Ishikawa (cell line): ENCODE measurements around the gene GPR15LG.

Experiments
- CEBPB ChIP-seq: IDR thresholded peaks from 2 replicates; pipeline ENCODE4 v1.6.1; 2012
- CREB1 ChIP-seq: IDR thresholded peaks from 2 replicates; pipeline ENCODE4 v1.6.1; 2012; ENCODE audit warnings: low read depth
- EGR1 ChIP-seq: IDR thresholded peaks from 2 replicates; pipeline ENCODE4 v1.6.1; 2012
- EP300 ChIP-seq: IDR thresholded peaks from 2 replicates; pipeline ENCODE4 v1.6.1; 2012; ENCODE audit warnings: borderline replicate concordance
- FOXM1 ChIP-seq: IDR thresholded peaks from 2 replicates; pipeline ENCODE4 v1.6.1; 2012; ENCODE audit warnings: low read depth, borderline replicate concordance
- MAX ChIP-seq: IDR thresholded peaks from 2 replicates; pipeline ENCODE4 v1.6.1; 2012
- NFIC ChIP-seq: IDR thresholded peaks from 2 replicates; pipeline ENCODE4 v1.6.1; 2012
- RAD21 ChIP-seq: IDR thresholded peaks from 2 replicates; pipeline ENCODE4 v1.6.1; 2012; ENCODE audit warnings: low read depth
- TAF1 ChIP-seq: IDR thresholded peaks from 2 replicates; pipeline ENCODE4 v1.6.1; 2012; ENCODE audit warnings: low read depth, mild to moderate bottlenecking
- TCF12 ChIP-seq: IDR thresholded peaks from 2 replicates; pipeline ENCODE4 v1.6.1; 2012; ENCODE audit warnings: low read depth
- TEAD4 ChIP-seq: IDR thresholded peaks from 2 replicates; pipeline ENCODE4 v1.6.1; 2012
- YY1 ChIP-seq: IDR thresholded peaks from 2 replicates; pipeline ENCODE4 v1.6.1; 2012; ENCODE audit warnings: low read depth
- ZBTB7A ChIP-seq: IDR thresholded peaks from 2 replicates; pipeline ENCODE4 v1.6.1; 2012; ENCODE audit warnings: low read depth
- TF ChIP-seq, protein P1 (sequence below): IDR thresholded peaks from 2 replicates; pipeline ENCODE4 v1.6.1; 2012
- TF ChIP-seq, protein P2 (sequence below): IDR thresholded peaks from 2 replicates; pipeline ENCODE4 v1.6.1; 2012; ENCODE audit warnings: low read depth, mild to moderate bottlenecking

The GPR15LG gene

DNA sequence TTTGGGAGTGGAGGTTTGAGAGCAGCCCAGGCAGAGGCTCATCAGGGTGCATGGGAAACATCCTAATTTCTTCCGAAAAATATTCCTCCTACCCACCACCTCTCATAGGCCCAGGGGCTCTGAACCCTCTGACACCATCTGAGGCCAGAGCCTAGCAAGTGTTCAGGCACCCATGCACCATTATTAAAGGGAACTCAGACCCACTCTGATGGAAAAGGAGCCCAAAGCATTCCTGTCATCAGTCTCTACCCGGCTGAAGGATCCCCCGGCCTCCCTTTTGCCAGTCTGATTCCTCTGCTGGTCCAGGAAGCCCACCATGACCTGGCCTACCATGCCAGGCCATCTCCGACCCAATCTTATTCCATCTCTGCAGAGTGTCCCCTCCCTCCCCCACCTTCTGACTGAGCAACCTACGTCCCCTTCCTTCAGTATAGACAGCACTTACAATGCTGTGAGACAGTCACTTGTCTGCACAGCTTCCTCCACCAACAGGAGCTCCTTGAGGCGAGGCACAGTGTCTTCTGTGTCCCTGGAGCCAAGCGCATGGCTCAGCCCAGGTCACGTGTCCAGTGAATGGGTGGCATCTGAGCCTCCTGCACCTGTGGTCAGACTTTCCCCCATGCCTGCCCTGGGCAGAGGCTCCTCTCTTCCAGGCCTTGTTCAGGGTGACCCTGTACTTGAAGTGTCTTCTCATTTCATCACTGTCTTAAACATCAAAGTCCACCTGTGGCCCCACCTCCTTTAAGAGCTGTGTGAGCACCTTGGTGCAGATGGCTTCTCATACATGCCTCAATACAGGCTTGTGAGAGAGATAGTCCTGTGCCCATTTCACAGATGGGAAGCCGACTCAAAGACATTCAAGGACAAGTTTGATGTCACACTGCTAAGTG is 889 bp upstream of the GPR15LG start:
- TF ChIP-seq CREB1 (no peak), EGR1 (no peak), ZBTB7A (no peak), RAD21 (no peak), NFIC (no peak), TCF12 (no peak)
- TF ChIP-seq, protein P1, sequence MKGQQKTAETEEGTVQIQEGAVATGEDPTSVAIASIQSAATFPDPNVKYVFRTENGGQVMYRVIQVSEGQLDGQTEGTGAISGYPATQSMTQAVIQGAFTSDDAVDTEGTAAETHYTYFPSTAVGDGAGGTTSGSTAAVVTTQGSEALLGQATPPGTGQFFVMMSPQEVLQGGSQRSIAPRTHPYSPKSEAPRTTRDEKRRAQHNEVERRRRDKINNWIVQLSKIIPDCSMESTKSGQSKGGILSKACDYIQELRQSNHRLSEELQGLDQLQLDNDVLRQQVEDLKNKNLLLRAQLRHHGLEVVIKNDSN: no peak
- TF ChIP-seq, protein P2, sequence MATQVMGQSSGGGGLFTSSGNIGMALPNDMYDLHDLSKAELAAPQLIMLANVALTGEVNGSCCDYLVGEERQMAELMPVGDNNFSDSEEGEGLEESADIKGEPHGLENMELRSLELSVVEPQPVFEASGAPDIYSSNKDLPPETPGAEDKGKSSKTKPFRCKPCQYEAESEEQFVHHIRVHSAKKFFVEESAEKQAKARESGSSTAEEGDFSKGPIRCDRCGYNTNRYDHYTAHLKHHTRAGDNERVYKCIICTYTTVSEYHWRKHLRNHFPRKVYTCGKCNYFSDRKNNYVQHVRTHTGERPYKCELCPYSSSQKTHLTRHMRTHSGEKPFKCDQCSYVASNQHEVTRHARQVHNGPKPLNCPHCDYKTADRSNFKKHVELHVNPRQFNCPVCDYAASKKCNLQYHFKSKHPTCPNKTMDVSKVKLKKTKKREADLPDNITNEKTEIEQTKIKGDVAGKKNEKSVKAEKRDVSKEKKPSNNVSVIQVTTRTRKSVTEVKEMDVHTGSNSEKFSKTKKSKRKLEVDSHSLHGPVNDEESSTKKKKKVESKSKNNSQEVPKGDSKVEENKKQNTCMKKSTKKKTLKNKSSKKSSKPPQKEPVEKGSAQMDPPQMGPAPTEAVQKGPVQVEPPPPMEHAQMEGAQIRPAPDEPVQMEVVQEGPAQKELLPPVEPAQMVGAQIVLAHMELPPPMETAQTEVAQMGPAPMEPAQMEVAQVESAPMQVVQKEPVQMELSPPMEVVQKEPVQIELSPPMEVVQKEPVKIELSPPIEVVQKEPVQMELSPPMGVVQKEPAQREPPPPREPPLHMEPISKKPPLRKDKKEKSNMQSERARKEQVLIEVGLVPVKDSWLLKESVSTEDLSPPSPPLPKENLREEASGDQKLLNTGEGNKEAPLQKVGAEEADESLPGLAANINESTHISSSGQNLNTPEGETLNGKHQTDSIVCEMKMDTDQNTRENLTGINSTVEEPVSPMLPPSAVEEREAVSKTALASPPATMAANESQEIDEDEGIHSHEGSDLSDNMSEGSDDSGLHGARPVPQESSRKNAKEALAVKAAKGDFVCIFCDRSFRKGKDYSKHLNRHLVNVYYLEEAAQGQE: no peak

- TF ChIP-seq CEBPB (no peak), TEAD4 (no peak), MAX (no peak), FOXM1 (no peak), RAD21 (no peak), TAF1 (no peak), CREB1 (no peak)
- TF ChIP-seq, protein P2: no peak
- TF ChIP-seq, protein P1: no peak
Measured at GRCh38 chr10:84175436-84175835, 1.8 kb downstream of the GPR15LG start.

GRCh38 chr10:84176351-84176750 is 2.8 kb downstream of the GPR15LG start:
- TF ChIP-seq FOXM1 (no peak), YY1 (no peak), TAF1 (no peak), CEBPB (no peak), CREB1 (no peak), MAX (no peak), TCF12 (no peak)

GRCh38 chr10:84176836-84177474 is 3.4 kb downstream of the GPR15LG start:
- TF ChIP-seq MAX: no peak
- TF ChIP-seq EGR1: no peak
- TF ChIP-seq TEAD4: no peak
- no peak for TF ChIP-seq CREB1
- no peak for TF ChIP-seq TAF1
- TF ChIP-seq CEBPB: no peak
- TF ChIP-seq FOXM1: no peak
- TF ChIP-seq, protein P2: no peak
- TF ChIP-seq ZBTB7A: no peak
- no peak for TF ChIP-seq TCF12
- TF ChIP-seq, protein P1: no peak
- no peak for TF ChIP-seq NFIC
- no peak for TF ChIP-seq YY1
- no peak for TF ChIP-seq RAD21
- TF ChIP-seq EP300: no peak
